Thoracic aorta (tissue), 2 donors: Measurements from ENCODE around the gene HDAC4. TPM values are rescaled to one million over a fixed set of nuclear protein-coding genes. Genes with fewer than 3 reads are reported as not detected.

ENCODE experiments used
- ATAC-seq: fragments of 150-250 bp; one replicate; pipeline ENCODE4 v1.8.0; 2017; ENCODE audit warnings: low read depth; ENCODE audit not compliant: insufficient number of reproducible peaks, low FRiP score
- DNase-seq: peaks from one replicate; pipeline ENCODE4 v3.0.0-alpha.2; 2020; ENCODE audit warnings: low spot score
- H3K27ac ChIP-seq, 2 donors: fragments of 200-600 bp; sonication (generic); 1 replicate in 1 of 2; 2 replicates in 1 of 2; pipeline ENCODE4 v1.5.1; 2016; ENCODE audit warnings: mild to moderate bottlenecking in 2 of 2, moderate library complexity in 2 of 2
- H3K27me3 ChIP-seq: fragments of 200-600 bp; sonication (generic); replicated peaks from 2 replicates; pipeline ENCODE4 v1.6.0; 2016; ENCODE audit warnings: mild to moderate bottlenecking; ENCODE audit not compliant: insufficient read depth
- H3K36me3 ChIP-seq: fragments of 200-600 bp; sonication (generic); one replicate; pipeline ENCODE4 v1.5.1; 2016
- H3K4me1 ChIP-seq, 2 donors: fragments of 200-600 bp; sonication (generic); 1 replicate in 1 of 2; 2 replicates in 1 of 2; pipeline versions ENCODE4 v1.5.1 to v1.6.0; 2016; ENCODE audit warnings: low read depth in 2 of 2, mild to moderate bottlenecking in 1 of 2; ENCODE audit not compliant: control insufficient read depth in 1 of 2
- H3K4me3 ChIP-seq: fragments of 200-600 bp; sonication (generic); 2 replicates; pipeline ENCODE4 v1.5.1; 2016; ENCODE audit warnings: mild to moderate bottlenecking
- H3K9me3 ChIP-seq: fragments of 200-600 bp; sonication (generic); 2 replicates; pipeline ENCODE4 v1.5.1; 2016
- total RNA-seq, 2 donors: library from RNA; depleted of rRNA; stranded (reverse); fragments of >200 nt; gene quantifications; one replicate each; pipeline versions ENCODE4 v1.1.0 to v1.2.3, GENCODE V29; 2016
- TF ChIP-seq, protein P1 (sequence below): fragments of 200-600 bp; sonication (generic); IDR thresholded peaks from one replicate; pipeline ENCODE4 v1.5.1; 2019; ENCODE audit warnings: antibody characterized with exemption

Gene HDAC4
- total RNA-seq, 2 donors from 2014 or later, result 79.2 to 163 TPM

DNA sequence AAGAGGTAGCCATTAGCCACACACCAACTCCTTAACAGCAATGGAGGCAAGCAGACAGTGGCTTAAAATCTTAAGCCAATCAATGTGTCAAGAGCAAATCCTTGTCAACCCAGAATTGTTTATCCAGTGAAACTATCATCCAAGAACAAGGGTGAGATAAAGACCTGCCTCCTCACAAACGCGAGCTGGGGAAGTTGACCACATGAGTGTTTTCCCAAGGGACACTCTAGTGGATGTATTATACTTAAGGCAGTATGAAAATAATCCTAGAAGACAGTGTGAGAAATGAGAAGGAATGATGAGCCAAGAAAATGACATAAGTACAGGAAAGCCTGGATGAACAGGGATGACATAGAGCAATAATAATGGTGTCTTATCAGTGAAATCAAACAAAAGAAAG lies 343.3 kb downstream of the HDAC4 start:
- Histone ChIP-seq H3K27ac (no peak overlapping the region), H3K36me3 (peaks cover 37% of the 10 kb centered on the region), H3K4me1 (no peaks in the 10 kb centered on the region), H3K27me3 (no peaks in the 10 kb centered on the region), H3K4me3 (no peak overlapping the region), H3K9me3 (peaks cover 8% of the 10 kb centered on the region)
- DNase-seq (no peak), ATAC-seq (no peak)
- TF ChIP-seq, protein P1, sequence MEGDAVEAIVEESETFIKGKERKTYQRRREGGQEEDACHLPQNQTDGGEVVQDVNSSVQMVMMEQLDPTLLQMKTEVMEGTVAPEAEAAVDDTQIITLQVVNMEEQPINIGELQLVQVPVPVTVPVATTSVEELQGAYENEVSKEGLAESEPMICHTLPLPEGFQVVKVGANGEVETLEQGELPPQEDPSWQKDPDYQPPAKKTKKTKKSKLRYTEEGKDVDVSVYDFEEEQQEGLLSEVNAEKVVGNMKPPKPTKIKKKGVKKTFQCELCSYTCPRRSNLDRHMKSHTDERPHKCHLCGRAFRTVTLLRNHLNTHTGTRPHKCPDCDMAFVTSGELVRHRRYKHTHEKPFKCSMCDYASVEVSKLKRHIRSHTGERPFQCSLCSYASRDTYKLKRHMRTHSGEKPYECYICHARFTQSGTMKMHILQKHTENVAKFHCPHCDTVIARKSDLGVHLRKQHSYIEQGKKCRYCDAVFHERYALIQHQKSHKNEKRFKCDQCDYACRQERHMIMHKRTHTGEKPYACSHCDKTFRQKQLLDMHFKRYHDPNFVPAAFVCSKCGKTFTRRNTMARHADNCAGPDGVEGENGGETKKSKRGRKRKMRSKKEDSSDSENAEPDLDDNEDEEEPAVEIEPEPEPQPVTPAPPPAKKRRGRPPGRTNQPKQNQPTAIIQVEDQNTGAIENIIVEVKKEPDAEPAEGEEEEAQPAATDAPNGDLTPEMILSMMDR, result no peak

- Histone ChIP-seq H3K27ac (no peak overlapping the region), H3K36me3 (peaks cover 44% of the 10 kb centered on the region), H3K27me3 (no peaks in the 10 kb centered on the region), H3K9me3 (peaks cover 8% of the 10 kb centered on the region), H3K4me1 (no peaks in the 10 kb centered on the region), H3K4me3 (no peak overlapping the region)
- ATAC-seq (no peak), DNase-seq (no peak)
- TF ChIP-seq, protein P1, result no peak
Measured at GRCh38 chr2:239056611-239057010, 344.2 kb downstream of the HDAC4 start.

DNA sequence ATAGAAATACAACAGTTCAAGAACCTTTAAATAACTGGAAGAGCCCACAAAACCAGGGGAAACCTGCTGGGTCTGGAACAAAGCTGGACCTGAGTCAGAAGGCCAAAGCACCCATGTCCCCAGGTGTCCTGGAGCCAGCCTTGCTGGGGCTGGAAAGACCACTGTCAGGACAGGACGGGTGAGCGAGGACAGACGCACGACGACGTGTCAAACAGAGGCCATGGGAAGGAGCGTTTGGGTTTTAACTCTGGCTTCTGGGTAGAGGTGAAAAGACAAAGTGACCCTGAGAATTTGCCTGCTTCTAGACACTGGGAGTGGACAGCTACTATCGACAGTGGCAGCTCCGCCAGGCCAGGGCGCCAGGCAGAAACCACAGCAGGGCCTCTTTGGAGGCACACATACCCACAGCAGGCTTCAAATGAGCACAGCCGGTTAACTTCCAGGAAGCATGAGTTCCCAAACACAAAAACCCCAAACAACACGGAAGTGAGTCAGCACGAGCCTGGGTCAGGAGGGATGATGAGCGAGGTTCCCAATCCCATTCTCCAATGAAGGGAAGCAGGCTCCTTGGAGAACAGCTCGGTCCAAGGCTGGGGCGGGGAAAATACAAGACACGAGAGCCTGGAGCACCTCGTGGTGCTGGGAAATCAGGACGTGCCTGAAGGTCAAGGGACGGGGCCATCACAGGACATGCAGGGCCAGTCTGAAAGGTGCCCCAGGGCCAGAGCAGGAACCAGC lies 344.9 kb downstream of the HDAC4 start:
- Histone ChIP-seq H3K9me3 (peaks cover 8% of the 10 kb centered on the region), H3K27ac (no peak overlapping the region), H3K4me3 (no peak overlapping the region), H3K27me3 (no peaks in the 10 kb centered on the region), H3K36me3 (peaks cover 44% of the 10 kb centered on the region), H3K4me1 (no peaks in the 10 kb centered on the region)
- TF ChIP-seq, protein P1, result no peak
- DNase-seq (no peak), ATAC-seq (no peak)

DNA sequence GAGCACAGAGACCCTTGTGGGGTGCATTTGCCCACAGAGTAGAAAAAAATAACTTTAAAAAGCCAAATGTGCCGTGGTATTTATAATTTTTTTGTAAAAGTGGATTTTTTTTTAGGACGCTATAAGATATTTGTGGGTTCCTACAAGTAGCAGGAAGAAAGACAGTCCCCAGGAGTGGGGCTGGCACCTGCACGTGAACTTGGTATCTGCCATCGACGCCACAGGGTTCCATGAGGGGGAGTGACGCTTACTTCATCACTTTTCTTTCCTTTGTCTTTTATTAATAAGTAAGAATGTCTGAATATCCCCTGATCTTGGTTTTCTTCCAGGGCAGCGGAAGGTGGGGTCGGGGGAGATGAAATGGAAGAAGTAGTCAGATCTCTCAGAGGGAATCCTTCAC lies 345.9 kb downstream of the HDAC4 start:
- ATAC-seq, result no peak
- H3K36me3 ChIP-seq, result peaks cover 44% of the 10 kb centered on the region
- TF ChIP-seq, protein P1, result no peak

GRCh38 chr2:239053801-239054503 lies 346.9 kb downstream of the HDAC4 start:
- DNase-seq (no peak), ATAC-seq (no peak)
- Histone ChIP-seq H3K27me3 (no peaks in the 10 kb centered on the region), H3K4me3 (no peak overlapping the region), H3K9me3 (peaks cover 12% of the 10 kb centered on the region), H3K4me1 (no peaks in the 10 kb centered on the region), H3K27ac (no peak overlapping the region), H3K36me3 (peaks cover 44% of the 10 kb centered on the region)
- TF ChIP-seq, protein P1, result no peak

More for the DNA sequence above, 345.9 kb downstream of the HDAC4 start:
- Histone ChIP-seq H3K27ac (no peak overlapping the region), H3K9me3 (peaks cover 12% of the 10 kb centered on the region), H3K4me3 (no peak overlapping the region), H3K27me3 (no peaks in the 10 kb centered on the region), H3K4me1 (no peaks in the 10 kb centered on the region)
- DNase-seq, result no peak
